ENCODE results near the gene ANO2.

ANO2 gene

DNA sequence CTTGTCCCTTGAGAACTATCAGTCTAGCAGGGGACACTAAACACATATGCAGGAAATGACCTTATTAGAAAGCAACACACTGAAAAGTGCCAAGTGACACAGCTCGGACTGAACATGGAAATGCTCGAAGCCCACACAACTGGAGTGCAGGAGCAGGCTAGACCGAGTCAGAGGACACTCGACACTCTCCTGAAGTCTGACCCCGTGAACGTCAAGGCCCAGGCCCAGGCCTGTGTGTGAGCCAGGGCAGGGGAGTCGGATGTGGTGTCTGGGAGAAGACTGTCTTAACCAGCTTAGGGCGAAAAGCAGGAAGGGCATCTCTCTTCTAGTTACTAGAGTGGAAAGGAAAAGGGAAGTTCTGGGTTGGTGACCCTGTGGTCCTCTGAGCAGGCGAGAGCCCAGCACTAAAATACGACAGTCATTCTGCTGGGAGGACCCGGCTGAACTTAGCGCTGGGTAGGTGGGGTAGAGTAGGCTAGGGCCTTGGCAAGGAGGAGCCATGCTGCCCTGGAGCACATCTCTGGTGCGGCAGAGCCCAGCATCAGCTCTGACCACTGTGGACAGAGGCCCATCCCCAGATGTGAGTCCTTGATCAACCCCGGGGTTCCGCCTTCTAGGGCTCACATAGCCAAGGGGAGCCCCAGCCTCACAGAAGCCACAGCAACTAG lies 420.2 kb downstream of the ANO2 start:
- DNase-seq = no peak

DNA sequence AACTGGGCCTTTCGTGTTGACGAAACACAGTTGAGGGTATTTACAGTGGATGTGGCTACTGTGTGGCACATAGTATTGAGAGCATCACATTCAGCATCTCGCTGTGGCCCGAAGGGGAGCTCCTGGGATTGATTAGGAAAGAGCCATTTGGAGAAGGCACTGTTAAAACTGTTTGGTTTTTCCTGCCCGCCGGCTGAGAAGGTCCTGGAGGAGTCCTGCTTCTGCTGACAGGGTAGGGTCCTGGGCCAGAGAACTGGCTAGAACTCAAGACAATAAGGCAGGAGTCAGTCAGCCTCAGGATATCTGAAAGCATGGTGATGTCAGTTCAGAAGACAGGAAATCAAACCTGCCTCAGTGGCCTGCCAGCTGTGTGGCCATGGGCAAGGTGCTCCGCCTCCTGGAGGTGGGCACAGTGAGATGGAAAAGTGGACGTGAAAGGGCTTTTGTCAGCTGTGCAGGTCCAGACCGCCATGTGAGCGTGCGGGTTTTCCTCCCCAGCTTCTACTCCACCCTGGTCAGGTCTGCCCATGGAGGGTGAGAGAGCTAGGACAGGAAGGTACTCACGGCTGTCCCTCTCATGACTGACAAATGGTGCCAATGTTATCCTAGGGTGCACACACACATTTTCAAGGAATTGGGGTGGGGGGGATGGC lies 420.8 kb downstream of the ANO2 start:
- DNase-seq = no peak

DNA sequence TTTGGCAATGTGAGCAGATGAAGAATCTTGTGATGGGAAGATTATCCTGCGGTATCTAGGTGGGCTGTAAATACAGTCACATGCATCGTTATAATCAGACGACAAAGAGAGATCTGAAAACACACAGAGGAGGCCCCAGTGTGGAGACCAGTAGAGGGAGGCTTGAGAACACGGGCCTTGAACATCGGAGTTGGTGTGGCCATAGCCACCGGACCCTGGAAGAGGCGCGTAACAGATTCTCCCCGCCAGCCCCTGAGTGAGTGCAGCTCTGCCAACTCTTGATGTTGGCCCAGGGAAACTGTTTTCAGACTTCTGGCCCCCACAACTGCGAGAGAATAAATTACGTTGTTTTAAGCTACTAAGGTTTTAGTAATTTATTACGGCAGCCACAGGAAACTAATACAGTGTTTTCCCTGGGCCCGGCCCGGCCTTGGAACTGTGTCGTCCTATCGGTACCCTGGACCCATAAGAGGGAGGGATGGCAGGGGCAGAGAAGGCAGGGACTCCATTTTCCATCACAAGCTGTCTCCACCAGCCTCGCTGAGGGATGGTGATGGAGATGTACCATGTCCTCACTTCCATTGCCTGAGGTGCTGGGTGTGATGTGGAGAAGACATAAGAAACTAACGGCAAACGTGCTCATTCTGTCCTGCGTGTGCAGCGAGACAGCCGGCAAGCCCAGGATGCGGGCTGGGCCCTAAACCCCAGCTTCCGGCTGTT lies 421.5 kb downstream of the ANO2 start:
- no peak for DNase-seq

DNA sequence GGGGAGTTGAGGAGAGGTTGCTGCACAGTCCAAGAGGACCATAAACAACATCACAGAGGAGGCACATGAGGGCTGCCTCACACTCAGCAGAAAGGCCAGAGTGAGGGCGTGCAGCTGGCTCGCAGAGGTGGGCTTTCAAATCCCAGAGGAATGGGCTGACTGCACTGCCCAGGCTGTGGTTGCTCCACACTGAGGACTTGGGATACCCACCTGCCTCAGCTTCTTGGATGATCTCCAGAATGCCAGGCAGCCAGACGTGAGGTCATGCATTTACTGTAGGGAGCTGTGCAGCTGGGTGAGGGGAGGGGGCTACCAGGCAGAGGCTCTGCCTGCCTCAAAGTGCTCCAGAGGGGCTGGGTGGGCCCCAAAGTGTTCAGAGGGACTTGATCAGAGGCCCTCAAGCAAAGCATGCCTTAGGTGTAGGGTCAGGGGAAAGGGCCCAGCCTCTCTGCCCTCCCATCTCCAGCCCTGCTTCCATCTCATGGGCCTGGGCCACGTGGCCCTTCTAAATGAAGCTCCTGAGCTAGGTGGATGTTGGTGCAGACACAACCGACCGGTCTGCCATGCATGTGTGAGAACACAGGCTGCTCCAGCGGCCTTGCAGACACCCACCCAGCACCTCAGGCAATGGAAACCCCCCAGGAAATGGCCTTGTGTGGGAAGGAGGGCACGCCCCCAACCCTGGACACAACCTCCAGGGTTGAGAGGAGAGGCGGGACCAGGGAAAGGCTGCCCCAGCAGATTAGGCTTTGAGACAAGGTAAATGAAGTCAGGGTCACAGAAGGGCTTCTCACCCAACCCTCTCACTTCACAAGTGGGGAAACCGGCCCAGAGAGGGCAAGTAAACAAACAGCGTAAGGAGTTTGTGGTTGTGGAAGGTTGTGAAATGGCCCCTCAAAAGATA lies 422.4 kb downstream of the ANO2 start:
- DNase-seq = no peak

DNA sequence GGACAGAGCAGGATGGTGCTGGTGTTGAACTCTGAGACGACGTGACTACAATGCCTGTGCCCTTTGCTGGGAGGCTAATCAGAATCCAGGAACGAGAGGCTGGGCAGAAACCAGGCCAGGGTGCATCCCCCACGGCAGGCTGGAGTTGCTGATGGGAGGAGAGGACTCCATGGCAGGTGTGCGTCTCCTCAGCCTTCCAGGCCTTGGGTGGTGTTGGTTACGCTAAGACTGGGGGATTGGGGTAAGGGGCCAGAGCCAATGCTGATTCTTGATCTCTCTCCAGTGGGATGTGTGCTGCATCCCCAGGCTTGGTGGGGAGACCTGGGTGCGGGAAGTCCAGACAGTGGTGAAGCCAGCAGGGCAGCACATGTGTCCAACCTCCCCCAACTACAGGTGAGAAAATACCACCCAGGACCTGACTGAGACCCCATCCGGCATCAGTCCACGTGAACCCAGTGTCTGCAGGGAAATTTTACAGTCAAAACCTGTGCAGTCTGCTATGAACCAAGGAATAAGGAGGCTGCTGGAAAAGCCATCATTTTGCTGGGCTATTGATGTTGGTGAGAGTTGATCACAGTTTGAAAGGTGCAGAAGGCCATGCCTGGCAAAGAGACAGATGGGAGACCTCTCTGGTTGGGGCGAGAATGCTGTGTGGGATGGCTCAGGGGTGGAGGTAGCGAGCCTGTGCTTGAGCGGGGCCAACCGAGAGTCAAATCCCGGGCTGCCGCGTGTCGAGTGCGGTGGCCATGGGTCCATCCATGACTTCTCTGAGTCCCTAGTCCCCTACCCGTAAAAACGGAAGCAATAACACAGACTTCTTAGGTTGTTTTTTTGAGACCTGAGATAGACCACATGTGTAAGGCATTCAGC lies 423.4 kb downstream of the ANO2 start:
- DNase-seq = no peak

DNA sequence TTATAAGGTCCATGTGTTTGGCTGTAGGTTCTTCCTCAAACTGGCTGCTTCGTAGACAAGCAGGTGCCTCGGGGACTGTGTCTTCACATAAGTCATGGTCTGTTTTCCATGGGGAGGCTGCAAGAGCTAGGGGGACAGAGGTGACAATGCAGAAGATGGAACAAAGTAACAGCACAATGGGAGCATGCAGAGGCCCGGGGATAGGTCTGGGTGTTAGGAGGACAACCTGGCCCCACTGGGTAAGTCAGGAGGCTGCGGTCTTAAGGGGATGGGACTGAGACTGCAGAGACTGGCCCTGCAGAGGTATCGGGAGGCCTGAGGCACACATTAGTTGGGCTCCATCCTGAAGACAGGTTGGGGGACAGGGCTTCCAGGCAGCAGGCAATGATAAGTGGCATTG lies 424.2 kb downstream of the ANO2 start:
- DNase-seq = no peak

DNA sequence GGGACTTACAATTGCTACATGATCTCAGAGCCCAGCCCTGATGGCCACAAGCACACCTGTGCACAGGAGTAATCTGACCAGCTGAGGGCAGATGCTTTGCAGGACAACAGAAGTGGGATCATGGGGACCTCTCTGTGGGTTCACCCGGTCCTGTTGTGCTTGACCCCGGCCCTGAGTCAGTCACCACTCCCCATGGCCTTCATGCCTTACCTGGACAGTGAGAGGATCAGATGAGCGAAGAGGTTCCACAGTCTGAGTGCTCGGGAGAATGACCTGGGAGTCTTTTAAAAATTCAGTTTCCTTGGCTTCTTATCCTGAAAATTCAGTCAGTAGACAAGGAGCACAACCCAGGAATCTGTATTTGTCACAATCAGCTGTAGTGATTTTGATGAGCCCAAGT lies 425.0 kb downstream of the ANO2 start:
- no peak for DNase-seq

DNA sequence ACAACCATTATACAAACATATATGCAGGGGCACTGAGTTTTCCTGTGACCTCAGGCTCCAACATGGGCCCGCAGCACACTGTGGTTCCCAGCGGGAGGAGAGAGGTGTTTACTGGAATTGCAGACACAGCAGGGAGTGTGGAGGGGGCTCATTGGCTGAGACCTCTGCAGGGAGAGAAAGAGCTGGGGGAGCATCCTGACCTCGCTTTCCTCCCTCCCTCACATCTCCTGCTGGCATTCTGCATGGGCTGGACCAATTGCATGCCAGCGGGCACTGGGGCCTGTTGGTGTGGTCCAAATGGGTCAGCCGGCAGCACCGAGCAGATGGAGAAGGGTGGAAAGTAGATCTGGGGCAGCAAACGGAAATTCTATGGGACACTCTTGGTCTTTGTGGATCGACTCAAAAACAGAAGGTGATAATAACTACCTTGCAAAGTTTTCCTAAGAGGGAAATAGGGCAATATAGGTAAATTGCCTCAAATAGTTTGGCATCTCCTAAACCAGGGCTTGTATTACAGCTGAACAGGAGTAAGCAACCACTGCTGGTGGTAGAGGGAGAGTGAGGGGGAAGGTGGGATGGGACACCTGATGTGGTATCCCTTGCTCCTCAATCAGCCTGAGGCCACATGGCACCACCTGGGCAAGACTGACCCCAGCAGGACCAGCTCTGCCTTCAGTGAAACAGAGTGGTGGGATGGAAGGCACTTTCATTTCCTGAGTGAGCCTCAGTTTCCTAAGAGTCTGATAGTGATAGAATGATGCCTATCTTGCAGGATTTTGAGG lies 426.3 kb downstream of the ANO2 start:
- no peak for DNase-seq

DNA sequence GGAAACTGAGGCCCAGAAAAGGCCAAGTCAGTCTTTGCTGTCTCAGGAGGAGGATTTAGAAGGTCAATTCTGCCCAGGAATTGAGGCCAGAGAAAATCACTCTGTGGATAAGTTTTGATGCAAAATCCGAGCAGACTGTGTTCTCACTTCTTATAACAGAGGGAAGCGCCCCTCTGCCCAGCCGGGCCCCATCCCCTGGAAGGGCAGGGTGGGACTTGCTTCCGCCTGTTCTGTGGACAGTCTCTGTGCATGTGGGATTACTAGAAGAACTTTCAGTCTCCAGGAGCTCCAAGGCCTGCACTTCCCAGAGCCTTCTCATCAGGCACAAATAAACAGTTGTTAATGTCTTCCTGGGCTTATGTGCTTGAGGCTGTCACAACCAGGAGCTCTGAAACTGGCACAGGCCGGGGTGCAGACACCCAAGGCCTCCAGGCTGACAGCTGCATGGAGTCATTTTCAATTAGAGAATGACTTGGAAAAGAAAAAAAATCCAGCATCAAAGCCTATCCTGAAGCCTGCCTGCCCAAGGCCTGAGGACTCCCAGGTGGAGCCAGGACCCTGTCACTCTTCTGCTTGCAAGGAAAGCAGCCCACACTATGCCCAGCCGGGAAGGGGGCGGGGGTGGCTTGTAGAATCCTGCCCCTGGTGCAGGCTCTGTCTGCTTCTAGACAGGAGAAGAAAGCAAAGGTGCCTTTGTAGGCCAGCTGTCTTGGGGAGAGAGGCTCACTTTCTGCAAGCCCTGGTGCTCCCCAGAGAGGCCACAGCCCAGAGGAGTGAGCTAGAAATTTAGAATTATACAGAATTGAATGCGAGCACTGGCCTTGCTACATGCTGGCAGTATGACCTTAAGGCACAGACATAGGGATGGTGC lies 428.5 kb downstream of the ANO2 start:
- DNase-seq = no peak

DNA sequence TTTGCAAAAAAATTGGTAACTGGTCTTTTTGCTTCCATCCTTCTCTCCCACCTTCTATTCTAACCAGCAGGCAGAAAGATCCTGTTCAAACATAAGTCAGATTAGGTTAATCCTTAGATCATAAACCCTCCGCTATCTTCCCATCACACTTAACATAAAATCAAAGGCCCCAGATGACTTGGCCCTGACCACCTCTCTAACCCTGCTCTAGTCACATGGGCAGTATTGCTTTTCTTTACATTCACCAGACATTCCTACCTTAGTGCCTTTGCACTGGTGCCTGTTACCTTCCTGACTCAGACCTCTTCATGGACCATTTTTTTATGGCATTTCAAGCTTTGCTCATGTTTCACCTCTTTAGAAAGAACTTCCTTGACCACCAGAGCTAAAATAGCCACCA lies 429.6 kb downstream of the ANO2 start:
- no peak for DNase-seq

DNA sequence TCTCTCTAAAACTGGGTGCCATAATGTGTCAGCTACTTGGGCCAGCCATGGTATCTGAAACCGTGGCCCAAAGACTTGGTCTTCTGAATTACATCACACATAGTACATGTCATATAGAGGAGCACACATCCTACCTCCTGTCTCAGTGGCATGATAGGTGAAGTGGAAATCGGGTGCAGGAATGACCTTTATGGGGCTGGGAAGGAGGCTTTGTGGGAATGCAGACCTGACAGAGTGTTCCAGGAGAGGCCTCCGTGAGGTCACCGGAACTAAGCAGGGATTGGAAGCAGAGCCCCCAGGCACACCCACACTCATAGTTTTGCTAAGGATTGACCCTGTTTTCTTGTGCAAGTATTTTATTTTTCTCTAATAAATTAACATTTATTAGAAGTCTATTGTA lies 430.5 kb downstream of the ANO2 start:
- no peak for DNase-seq

DNA sequence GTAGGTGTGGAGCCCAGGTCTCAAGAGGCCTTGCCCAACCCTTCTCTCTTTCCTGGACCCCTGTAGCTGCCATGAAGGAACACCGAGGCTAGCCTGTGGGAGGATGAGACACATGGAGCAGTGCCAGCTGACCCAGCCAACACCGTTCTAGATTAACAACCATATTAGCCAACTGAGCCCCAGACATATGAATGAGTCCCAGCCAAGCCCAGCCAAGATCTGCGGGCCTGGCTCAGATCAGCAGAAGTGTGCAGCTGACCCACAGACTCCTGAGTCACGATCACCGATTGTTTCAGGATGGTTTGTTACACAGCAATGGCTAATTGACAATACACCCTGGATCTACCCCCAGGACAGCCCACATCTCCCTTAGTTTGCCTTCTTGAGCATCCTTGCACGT lies 431.0 kb downstream of the ANO2 start:
- no peak for DNase-seq

DNA sequence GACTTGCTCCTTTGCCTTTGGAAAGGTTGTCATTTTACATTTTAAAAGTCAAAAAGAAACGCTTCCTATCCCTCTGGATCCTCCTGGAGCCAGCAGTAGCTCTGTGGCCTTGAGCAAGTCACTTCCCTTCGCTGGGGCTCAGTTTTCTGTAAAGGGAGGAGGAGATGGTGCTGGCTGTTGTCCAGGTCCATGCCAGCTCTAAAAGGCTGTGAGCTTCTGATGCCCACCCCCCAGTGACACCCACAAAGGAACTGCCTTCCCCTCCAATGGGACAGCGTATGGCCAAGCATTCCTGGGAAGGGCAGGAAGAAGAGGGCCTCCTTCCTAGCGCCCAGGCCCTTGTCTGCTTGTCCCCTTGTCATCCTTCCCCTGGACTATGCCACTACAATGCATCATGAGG lies 431.7 kb downstream of the ANO2 start:
- DNase-seq = no peak
